NCI-H2107 (cell line): Measurements from ENCODE around the gene RANBP17.

Source experiments
- DNase-seq: peaks from one replicate; lab custom pipeline; 2025; lab: John Stamatoyannopoulos, UW

The RANBP17 gene

GRCh38 chr5:171318026-171318425 is 456.2 kb downstream of the RANBP17 start:
- no peak for DNase-seq

- DNase-seq, result no peak
Measured at GRCh38 chr5:171321447-171321846, 459.6 kb downstream of the RANBP17 start.

- no peak for DNase-seq
Measured at GRCh38 chr5:171322527-171322926, 460.7 kb downstream of the RANBP17 start.

- no peak for DNase-seq
Measured at GRCh38 chr5:171323007-171323406, 461.2 kb downstream of the RANBP17 start.

- DNase-seq, result no peak
Measured at GRCh38 chr5:171323806-171324632, 462.2 kb downstream of the RANBP17 start.

GRCh38 chr5:171330021-171330420 is 468.2 kb downstream of the RANBP17 start:
- DNase-seq, result no peak

- DNase-seq, result no peak
Measured at GRCh38 chr5:171335616-171336015, 473.8 kb downstream of the RANBP17 start.

GRCh38 chr5:171336521-171337209 is 474.8 kb downstream of the RANBP17 start:
- no peak for DNase-seq

- DNase-seq, result no peak
Measured at GRCh38 chr5:171337210-171337569, 475.4 kb downstream of the RANBP17 start.

- no peak for DNase-seq
Measured at GRCh38 chr5:171340042-171340441, 478.2 kb downstream of the RANBP17 start.

- DNase-seq, result no peak
Measured at GRCh38 chr5:171340491-171340890, 478.7 kb downstream of the RANBP17 start.

GRCh38 chr5:171342362-171343111 is 480.7 kb downstream of the RANBP17 start:
- no peak for DNase-seq

- no peak for DNase-seq
Measured at GRCh38 chr5:171344936-171345608, 483.3 kb downstream of the RANBP17 start.
